AG09309 (cell line): ENCODE results near the gene RAI14.

Experiments
- DNase-seq: peaks from one replicate; pipeline ENCODE4 v3.0.0-alpha.2; 2010; ENCODE audit warnings: low read depth
- H3K4me3 ChIP-seq: 2 replicates; pipeline ENCODE4 v1.5.1; 2011; ENCODE audit warnings: mild to moderate bottlenecking, low read depth, low read length, moderate library complexity; ENCODE audit not compliant: control insufficient read depth
- CTCF ChIP-seq: IDR thresholded peaks from 2 replicates; pipeline ENCODE4 v1.5.1; 2011; ENCODE audit warnings: mild to moderate bottlenecking, low read depth, low read length, inconsistent platforms; ENCODE audit not compliant: insufficient read depth, control insufficient read depth; ENCODE audit errors: missing control alignments

RAI14 gene

DNA sequence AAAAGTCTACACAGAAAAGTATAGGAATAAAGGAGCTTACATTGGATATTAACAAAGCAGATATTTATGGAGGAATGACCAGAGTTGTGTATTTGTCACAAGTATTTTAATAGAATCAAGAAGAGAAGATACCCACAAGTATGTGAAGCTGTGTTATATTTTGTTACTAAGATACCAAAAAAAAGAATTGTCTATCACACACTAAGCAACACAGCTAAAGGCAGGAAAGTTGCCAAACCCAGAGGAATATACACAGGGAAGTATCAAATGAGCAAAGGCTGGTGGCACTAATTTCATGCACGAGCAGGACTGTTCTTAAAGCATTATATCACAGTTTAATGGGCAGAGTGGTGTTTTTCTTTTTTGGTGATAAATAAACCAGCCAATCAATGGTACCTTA lies 30.9 kb upstream of the RAI14 start:
- H3K4me3 ChIP-seq: no peak overlapping the region
- no peak for DNase-seq
- no peak for TF ChIP-seq CTCF

GRCh38 chr5:34626036-34626435 lies 30.1 kb upstream of the RAI14 start:
- no peak for DNase-seq
- TF ChIP-seq CTCF: no peak
- H3K4me3 ChIP-seq: no peak overlapping the region

DNA sequence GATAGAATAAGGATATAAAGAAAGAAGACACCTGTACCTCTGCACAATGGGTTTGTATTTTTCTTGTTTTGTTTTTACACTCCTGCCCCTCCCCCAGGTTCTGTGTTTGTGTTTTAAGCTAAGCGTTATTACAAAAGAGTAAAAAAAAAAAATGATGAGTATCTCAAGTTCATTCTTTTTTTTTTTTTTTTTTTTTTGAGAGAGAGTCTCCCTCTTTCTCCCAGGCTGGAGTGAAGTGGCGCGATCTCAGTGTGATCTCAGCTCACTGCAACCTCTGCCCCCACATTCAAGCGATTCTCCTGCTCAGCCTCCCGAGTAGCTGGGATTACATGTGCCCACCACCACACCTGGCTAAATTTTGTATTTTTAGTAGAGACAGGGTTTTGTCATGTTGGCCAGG lies 29.4 kb upstream of the RAI14 start:
- no peak overlapping the region for H3K4me3 ChIP-seq
- no peak for TF ChIP-seq CTCF
- DNase-seq: no peak

GRCh38 chr5:34627794-34628193 lies 28.3 kb upstream of the RAI14 start:
- no peak for TF ChIP-seq CTCF
- no peak for DNase-seq
- H3K4me3 ChIP-seq: no peak overlapping the region

DNA sequence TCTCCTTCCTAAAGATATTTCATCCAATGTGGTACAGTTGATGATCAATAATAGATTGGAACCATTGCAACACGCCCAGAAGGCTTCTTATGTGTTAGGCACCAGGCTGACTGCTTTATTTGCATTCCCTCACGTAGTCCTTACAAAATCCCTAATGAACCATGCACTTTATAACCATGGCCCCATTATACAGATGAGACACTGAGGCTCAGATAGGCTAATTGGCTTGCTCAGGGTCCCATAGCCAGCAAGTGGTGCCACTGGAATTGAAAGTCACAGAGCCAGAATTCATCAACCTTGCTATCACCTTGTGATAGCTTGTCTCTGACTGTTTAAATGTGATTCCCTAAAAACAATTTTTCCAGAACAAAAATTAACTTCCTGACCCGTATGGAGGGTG lies 27.8 kb upstream of the RAI14 start:
- H3K4me3 ChIP-seq: no peak overlapping the region
- no peak for TF ChIP-seq CTCF

GRCh38 chr5:34630596-34630995 lies 25.5 kb upstream of the RAI14 start:
- TF ChIP-seq CTCF: no peak
- DNase-seq: no peak

More for the DNA sequence above, 27.8 kb upstream of the RAI14 start:
- no peak for DNase-seq

DNA sequence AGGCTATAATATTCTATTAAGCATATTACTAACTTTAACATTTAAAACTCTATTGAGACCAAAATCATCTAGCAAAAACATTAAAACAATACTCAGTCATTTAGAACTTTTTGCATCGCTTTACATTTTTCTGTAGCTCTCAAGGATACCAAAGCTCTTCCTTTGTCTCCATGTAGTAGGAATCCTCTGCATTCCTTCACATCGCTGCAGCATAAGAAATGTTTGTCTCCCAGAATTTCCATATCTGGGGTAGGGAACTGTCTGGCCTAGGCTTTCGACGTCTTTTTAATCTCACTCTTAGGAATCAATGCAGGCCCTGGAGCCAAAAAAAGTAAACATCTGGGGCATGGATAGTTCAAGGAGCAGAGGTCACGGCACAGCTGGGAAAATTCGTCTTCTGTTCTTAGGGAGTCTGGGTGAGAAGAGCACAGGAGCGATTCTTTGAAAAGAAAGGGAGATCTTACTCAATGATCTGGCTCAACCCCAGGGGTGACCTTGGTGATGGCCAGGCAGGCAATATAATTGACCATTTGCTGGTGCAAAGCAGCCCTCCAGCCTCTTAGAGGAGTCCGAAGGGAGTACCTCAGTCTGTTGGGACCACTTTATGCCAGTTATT lies 23.2 kb upstream of the RAI14 start:
- no peak for TF ChIP-seq CTCF
- DNase-seq: no peak
- H3K4me3 ChIP-seq: no peak overlapping the region

More at GRCh38 chr5:34630596-34630995, 25.5 kb upstream of the RAI14 start:
- H3K4me3 ChIP-seq: no peak overlapping the region
